H1 (cell line): ENCODE measurements around the gene JMJD1C.

Experiments
- GABPA ChIP-seq: IDR thresholded peaks from 2 replicates; pipeline ENCODE4 v1.6.1; 2011; ENCODE audit warnings: mild to moderate bottlenecking, low read length, moderate library complexity, borderline replicate concordance; ENCODE audit not compliant: insufficient read depth
- GTF2F1 ChIP-seq: IDR thresholded peaks from 2 replicates; pipeline ENCODE4 v1.6.1; 2012; ENCODE audit warnings: low read depth, low read length, improper control_type of control experiment, borderline replicate concordance
- HDAC2 ChIP-seq, 2 experiments: fragments of 300-600 bp in 1 of 2; sonication (generic) in 1 of 2; IDR thresholded peaks; 2 replicates each; pipeline ENCODE4 v1.6.1; 2011 to 2012; ENCODE audit warnings: low read depth in 2 of 2, low read length in 2 of 2, mild to moderate bottlenecking in 2 of 2, moderate library complexity in 2 of 2, borderline replicate concordance in 1 of 2, inconsistent platforms in 1 of 2
- JUND ChIP-seq: IDR thresholded peaks from 2 replicates; pipeline ENCODE4 v1.6.1; 2011; ENCODE audit warnings: mild to moderate bottlenecking, improper control_type of control experiment, low read length
- MAFK ChIP-seq: IDR thresholded peaks from 2 replicates; pipeline ENCODE4 v1.6.1; 2012; ENCODE audit warnings: low read depth, mild to moderate bottlenecking, improper control_type of control experiment, low read length
- POLR2A ChIP-seq, 2 experiments: IDR thresholded peaks; 1 replicate in 1 of 2; 2 replicates in 1 of 2; pipeline ENCODE4 v1.6.1; 2011; ENCODE audit warnings: low read depth in 2 of 2, low read length in 2 of 2, mild to moderate bottlenecking in 2 of 2; ENCODE audit errors: control extremely low read depth in 1 of 2
- POLR2AphosphoS5 ChIP-seq: IDR thresholded peaks from 2 replicates; pipeline ENCODE4 v1.6.1; 2011; ENCODE audit warnings: low read depth, low read length
- RAD21 ChIP-seq, 2 experiments: IDR thresholded peaks in 1 of 2; conservative IDR thresholded peaks in 1 of 2; 2 replicates each; pipeline ENCODE4 v1.6.1; 2011; ENCODE audit warnings: low read depth in 2 of 2, low read length in 2 of 2, improper control_type of control experiment in 1 of 2, inconsistent platforms in 1 of 2, mild to moderate bottlenecking in 1 of 2, moderate library complexity in 1 of 2
- RXRA ChIP-seq: IDR thresholded peaks from 2 replicates; pipeline ENCODE4 v1.6.1; 2011; ENCODE audit warnings: low read depth, mild to moderate bottlenecking, low read length, moderate library complexity; ENCODE audit not compliant: insufficient read depth
- TAF1 ChIP-seq: IDR thresholded peaks from 2 replicates; pipeline ENCODE4 v1.6.1; 2011; ENCODE audit warnings: mild to moderate bottlenecking, low read depth, low read length
- ZNF274 ChIP-seq: IDR thresholded peaks from 2 replicates; pipeline ENCODE4 v1.7.0; 2012; ENCODE audit warnings: low read length, borderline replicate concordance; ENCODE audit errors: extremely low read depth
- TF ChIP-seq, protein P1 (sequence below), 3 experiments: IDR thresholded peaks; 1 replicate in 2 of 3; 2 replicates in 1 of 3; pipeline versions ENCODE4 v1.5.1 to v1.6.1; 2011; ENCODE audit warnings: low read length in 3 of 3, mild to moderate bottlenecking in 3 of 3, inconsistent platforms in 2 of 3, low read depth in 1 of 3, moderate library complexity in 1 of 3; ENCODE audit not compliant: insufficient read depth in 1 of 3; ENCODE audit errors: control extremely low read depth in 1 of 3

DNA sequence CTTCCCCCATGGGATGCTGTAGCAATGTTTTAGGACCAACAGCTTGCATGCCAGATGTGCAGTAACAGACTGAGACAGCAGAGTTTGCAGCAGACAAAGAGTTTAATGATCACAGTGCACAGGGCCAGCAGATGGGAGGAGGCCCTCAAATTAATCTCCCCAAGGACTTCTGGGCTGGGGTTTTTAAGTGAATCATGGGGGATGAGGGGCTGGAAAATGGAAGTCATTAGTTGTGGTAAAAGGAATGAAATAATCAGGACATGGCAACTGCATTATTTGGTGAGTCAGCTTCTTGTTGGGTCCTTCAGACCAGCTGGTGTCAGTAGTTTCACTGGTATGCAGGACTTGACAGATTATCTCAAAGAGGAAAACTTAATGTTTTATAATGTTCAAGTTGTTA lies 345.2 kb downstream of the JMJD1C start:
- TF ChIP-seq GABPA, result no peak
- no peak for TF ChIP-seq ZNF274
- TF ChIP-seq, protein P1, sequence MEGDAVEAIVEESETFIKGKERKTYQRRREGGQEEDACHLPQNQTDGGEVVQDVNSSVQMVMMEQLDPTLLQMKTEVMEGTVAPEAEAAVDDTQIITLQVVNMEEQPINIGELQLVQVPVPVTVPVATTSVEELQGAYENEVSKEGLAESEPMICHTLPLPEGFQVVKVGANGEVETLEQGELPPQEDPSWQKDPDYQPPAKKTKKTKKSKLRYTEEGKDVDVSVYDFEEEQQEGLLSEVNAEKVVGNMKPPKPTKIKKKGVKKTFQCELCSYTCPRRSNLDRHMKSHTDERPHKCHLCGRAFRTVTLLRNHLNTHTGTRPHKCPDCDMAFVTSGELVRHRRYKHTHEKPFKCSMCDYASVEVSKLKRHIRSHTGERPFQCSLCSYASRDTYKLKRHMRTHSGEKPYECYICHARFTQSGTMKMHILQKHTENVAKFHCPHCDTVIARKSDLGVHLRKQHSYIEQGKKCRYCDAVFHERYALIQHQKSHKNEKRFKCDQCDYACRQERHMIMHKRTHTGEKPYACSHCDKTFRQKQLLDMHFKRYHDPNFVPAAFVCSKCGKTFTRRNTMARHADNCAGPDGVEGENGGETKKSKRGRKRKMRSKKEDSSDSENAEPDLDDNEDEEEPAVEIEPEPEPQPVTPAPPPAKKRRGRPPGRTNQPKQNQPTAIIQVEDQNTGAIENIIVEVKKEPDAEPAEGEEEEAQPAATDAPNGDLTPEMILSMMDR (IDR thresholded peaks at IDR 0.05; ENCODE audit: control extremely low read depth in 1 of 3, insufficient read depth in 1 of 3, low read depth in 1 of 3, low read length in 3 of 3), result no peak
- TF ChIP-seq POLR2AphosphoS5, result no peak
- TF ChIP-seq MAFK, result no peak
- no peak for TF ChIP-seq RAD21 (IDR thresholded peaks at IDR 0.05 in 1 of 2, conservative IDR thresholded peaks at IDR 0.05 in 1 of 2; ENCODE audit: low read depth in 2 of 2, low read length in 2 of 2)
- no peak for TF ChIP-seq GTF2F1
- TF ChIP-seq TAF1, result no peak
- TF ChIP-seq POLR2A (IDR thresholded peaks at IDR 0.05; ENCODE audit: control extremely low read depth in 1 of 2, low read depth in 2 of 2, low read length in 2 of 2), result no peak
- TF ChIP-seq HDAC2 (IDR thresholded peaks at IDR 0.05; ENCODE audit: borderline replicate concordance in 1 of 2, low read depth in 2 of 2, low read length in 2 of 2), result no peak
- TF ChIP-seq JUND, result no peak
- TF ChIP-seq RXRA, result no peak
